SK-N-MC (cell line): Measurements from ENCODE around the gene GPC5.

Experiments
- EZH2 ChIP-seq: fragments of 200-600 bp; sonication (generic); IDR thresholded peaks from one replicate; pipeline ENCODE4 v1.6.1; 2017; ENCODE audit warnings: antibody characterized with exemption
- POLR2AphosphoS5 ChIP-seq: IDR thresholded peaks from 2 replicates; pipeline ENCODE4 v1.6.1; 2012; ENCODE audit warnings: mild to moderate bottlenecking, low read depth, low read length, borderline replicate concordance

GRCh38 chr13:92513672-92514071 lies 1115.3 kb downstream of the GPC5 start:
- TF ChIP-seq EZH2 (no peak), POLR2AphosphoS5 (no peak)
